ENCODE data around the gene COQ9.
"Not testable (repeated sequence)": the region's sequence is repeated elsewhere in the genome, so short reads cannot be mapped to it uniquely, and the experiment has no call there.

COQ9 gene

GRCh38 chr16:57427824-57428223 is 19.5 kb upstream of the COQ9 start:
- DNase-seq, result no peak

GRCh38 chr16:57430955-57431354 is 16.3 kb upstream of the COQ9 start:
- no peak for DNase-seq

- DNase-seq, result no peak
Measured at GRCh38 chr16:57432505-57432904, 14.8 kb upstream of the COQ9 start.

GRCh38 chr16:57432989-57433388 is 14.3 kb upstream of the COQ9 start:
- DNase-seq, result no peak

- no peak for DNase-seq
Measured at GRCh38 chr16:57434003-57434402, 13.3 kb upstream of the COQ9 start.

GRCh38 chr16:57435838-57436237 is 11.4 kb upstream of the COQ9 start:
- no peak for DNase-seq

GRCh38 chr16:57439947-57440346 is 7.3 kb upstream of the COQ9 start:
- not testable (repeated sequence) for DNase-seq

- DNase-seq, result not testable (repeated sequence)
Measured at GRCh38 chr16:57440551-57440950, 6.7 kb upstream of the COQ9 start.

GRCh38 chr16:57444711-57445110 is 2.6 kb upstream of the COQ9 start:
- DNase-seq, result no peak

- DNase-seq, result no peak
Measured at GRCh38 chr16:57445510-57445909, 1.8 kb upstream of the COQ9 start.

- DNase-seq, result no peak
Measured at GRCh38 chr16:57446531-57447185, 621 bp upstream of the COQ9 start.

GRCh38 chr16:57452021-57452420 is 4.7 kb downstream of the COQ9 start:
- no peak for DNase-seq

- DNase-seq, result peak; percentile 52
Measured at GRCh38 chr16:57462209-57462977, 15.1 kb downstream of the COQ9 start, which contains the start of gene POLR2C. TSS of gene POLR2C (plus strand) at chr16:57462679. CDS start at chr16:57462725, 46 bp downstream.

GRCh38 chr16:57462978-57463362 is 15.7 kb downstream of the COQ9 start:
- no peak for DNase-seq

GRCh38 chr16:57464523-57464922 is 17.2 kb downstream of the COQ9 start:
- no peak for DNase-seq

GRCh38 chr16:57468346-57468745 is 21.1 kb downstream of the COQ9 start:
- peak; percentile 43 for DNase-seq

- no peak for DNase-seq
Measured at GRCh38 chr16:57469046-57469445, 21.8 kb downstream of the COQ9 start.

GRCh38 chr16:57469917-57470470 is 22.7 kb downstream of the COQ9 start:
- no peak for DNase-seq

GRCh38 chr16:57470711-57471110 is 23.4 kb downstream of the COQ9 start:
- no peak for DNase-seq

GRCh38 chr16:57471209-57471608 is 23.9 kb downstream of the COQ9 start:
- no peak for DNase-seq

- no peak for DNase-seq
Measured at GRCh38 chr16:57471852-57472664, 24.8 kb downstream of the COQ9 start.

GRCh38 chr16:57472665-57473060 is 25.4 kb downstream of the COQ9 start:
- no peak for DNase-seq

- no peak for DNase-seq
Measured at GRCh38 chr16:57473176-57473840, 26.0 kb downstream of the COQ9 start.

Data from kidney glomerular epithelial cell (primary cell).